BLaER1 (cell line): ENCODE measurements around the gene FOXP1.

Experiments used
- H3K27ac ChIP-seq: shearing (Covaris generic); formaldehyde crosslinking; 2 replicates; pipeline ENCODE4 v1.8.1; 2022
- H3K27me3 ChIP-seq: shearing (Covaris generic); formaldehyde crosslinking; 2 replicates; pipeline ENCODE4 v1.8.1; 2022
- H3K36me3 ChIP-seq: shearing (Covaris generic); formaldehyde crosslinking; 2 replicates; pipeline ENCODE4 v1.8.1; 2022
- H3K4me1 ChIP-seq: shearing (Covaris generic); formaldehyde crosslinking; 2 replicates; pipeline ENCODE4 v1.8.1; 2022
- H3K4me2 ChIP-seq: shearing (Covaris generic); formaldehyde crosslinking; 2 replicates; pipeline ENCODE4 v1.8.1; 2022
- H3K4me3 ChIP-seq: shearing (Covaris generic); formaldehyde crosslinking; 2 replicates; pipeline ENCODE4 v1.8.1; 2022
- H3K9ac ChIP-seq: shearing (Covaris generic); formaldehyde crosslinking; 2 replicates; pipeline ENCODE4 v1.8.1; 2022
- H3K9me3 ChIP-seq: shearing (Covaris generic); formaldehyde crosslinking; 2 replicates; pipeline ENCODE4 v1.8.1; 2022
- H4K20me1 ChIP-seq: shearing (Covaris generic); formaldehyde crosslinking; 2 replicates; pipeline ENCODE4 v1.8.1; 2022
- Cebpa-rat ChIP-seq: shearing (Covaris generic); IDR thresholded peaks from 2 replicates; pipeline ENCODE4 v1.8.1; 2022

Gene FOXP1

DNA sequence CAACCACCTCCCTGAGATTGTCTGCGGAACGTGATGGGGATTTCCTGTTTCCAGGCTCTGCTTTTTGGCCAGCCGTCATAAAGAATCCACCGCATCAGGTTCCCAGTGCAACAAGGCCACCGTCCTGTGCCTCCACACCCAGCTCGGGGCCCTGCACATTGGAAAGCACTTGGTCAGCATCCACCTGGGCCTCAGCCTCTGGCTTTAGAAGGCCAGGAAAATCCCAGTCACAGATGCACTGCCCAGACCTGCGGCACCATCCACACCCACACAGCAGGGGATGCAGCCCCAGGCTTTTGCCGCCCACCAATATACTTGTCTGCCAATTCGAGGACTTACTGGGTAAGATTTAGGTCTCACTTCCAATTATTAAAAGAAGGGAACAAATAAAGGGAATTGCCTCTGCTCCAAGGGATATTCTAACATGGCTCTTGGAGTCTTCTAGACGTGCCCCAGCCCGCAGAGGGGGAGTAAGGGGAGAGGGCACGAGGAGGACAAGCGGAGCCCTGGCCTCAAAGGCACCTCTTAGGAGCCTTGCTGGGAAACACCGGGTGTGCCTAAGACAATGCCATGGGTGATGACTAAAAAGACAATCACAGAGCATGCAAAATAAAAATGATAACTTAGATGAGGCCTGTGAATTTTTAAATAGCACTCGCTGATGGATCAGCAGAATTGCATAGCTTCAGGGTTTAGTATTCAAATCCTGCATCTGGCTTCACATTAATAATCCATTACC lies 169.2 kb downstream of the FOXP1 start:
- Histone ChIP-seq H3K36me3 (no peaks in the 10 kb centered on the region), H3K27ac (no peak overlapping the region), H3K9ac (no peak overlapping the region), H3K4me1 (peaks cover 67% of the 10 kb centered on the region), H3K9me3 (no peaks in the 10 kb centered on the region), H3K4me2 (peak overlapping the region; percentile 65), H3K27me3 (no peaks in the 10 kb centered on the region), H3K4me3 (no peak overlapping the region), H4K20me1 (no peaks in the 10 kb centered on the region)
- TF ChIP-seq Cebpa-rat = no peak

DNA sequence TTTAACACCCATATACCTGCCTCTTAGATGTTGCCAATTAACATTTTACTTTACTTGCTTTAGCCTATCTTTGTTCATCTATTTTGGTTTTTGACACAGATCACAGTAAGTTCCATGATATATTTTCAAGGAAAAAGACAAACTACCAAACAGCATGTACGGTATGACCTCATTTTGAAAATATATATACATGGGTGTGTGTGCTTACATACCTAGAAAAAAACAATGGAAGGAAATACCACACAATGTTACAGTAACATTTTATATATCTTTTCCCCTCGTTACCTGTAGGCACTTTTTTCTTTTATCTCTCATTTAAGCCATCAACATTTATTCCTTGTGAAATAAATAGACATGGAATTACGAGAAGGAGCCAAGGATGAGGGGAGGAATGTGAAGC lies 170.0 kb downstream of the FOXP1 start:
- no peak overlapping the region for H3K9ac ChIP-seq
- no peaks in the 10 kb centered on the region for H4K20me1 ChIP-seq
- no peaks in the 10 kb centered on the region for H3K9me3 ChIP-seq
- no peaks in the 10 kb centered on the region for H3K27me3 ChIP-seq
- H3K4me1 ChIP-seq = peaks cover 75% of the 10 kb centered on the region
- no peaks in the 10 kb centered on the region for H3K36me3 ChIP-seq
- no peak overlapping the region for H3K27ac ChIP-seq
- no peak for TF ChIP-seq Cebpa-rat
- no peak overlapping the region for H3K4me3 ChIP-seq
- H3K4me2 ChIP-seq = peak overlapping the region; percentile 65

DNA sequence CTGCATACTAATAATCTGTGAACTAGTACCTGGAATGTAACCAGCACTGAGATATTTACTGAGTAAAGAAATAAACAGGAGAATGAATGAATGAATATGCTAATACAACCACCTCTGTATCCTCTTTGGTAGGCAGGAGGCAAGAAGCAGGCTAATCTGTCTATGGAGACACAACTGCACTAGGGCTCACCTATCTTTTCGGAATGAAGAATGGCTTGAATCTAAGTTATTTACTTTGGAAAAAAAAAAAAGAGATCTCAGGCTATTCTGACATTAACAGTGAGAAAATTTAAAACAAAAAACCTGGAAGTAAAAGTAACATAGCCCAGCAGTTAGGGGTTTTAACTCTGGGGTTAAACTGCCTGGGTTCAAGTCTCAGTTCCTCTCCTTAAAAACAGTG lies 174.2 kb downstream of the FOXP1 start:
- H3K9me3 ChIP-seq = no peaks in the 10 kb centered on the region
- H3K4me2 ChIP-seq = peak overlapping the region; percentile 14
- H3K27ac ChIP-seq = no peak overlapping the region
- TF ChIP-seq Cebpa-rat = no peak
- H3K27me3 ChIP-seq = no peaks in the 10 kb centered on the region
- H3K4me1 ChIP-seq = peaks cover 56% of the 10 kb centered on the region
- H3K9ac ChIP-seq = no peak overlapping the region
- H3K4me3 ChIP-seq = no peak overlapping the region
- no peaks in the 10 kb centered on the region for H4K20me1 ChIP-seq
- H3K36me3 ChIP-seq = no peaks in the 10 kb centered on the region

DNA sequence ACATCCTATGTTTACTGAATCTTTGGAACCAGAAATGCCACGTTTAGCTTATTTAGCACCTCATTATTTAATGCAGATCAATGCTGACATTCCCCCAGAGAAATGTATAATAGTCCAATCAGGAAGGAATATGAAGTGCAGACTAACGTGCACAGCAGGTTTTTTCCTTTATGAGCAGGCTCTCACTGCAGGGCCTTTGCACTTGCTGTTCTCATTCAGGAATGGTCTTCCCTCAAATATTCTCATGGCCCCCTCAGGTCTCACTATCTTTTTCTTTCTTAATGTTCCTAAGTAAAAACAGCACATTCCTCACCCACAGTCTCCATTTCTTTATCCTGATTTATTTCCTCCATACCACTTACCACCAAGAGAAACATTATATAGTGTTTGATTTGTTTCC lies 174.6 kb downstream of the FOXP1 start:
- no peaks in the 10 kb centered on the region for H3K9me3 ChIP-seq
- no peak overlapping the region for H3K9ac ChIP-seq
- H4K20me1 ChIP-seq = no peaks in the 10 kb centered on the region
- H3K27me3 ChIP-seq = no peaks in the 10 kb centered on the region
- H3K27ac ChIP-seq = no peak overlapping the region
- H3K4me1 ChIP-seq = peaks cover 51% of the 10 kb centered on the region
- H3K4me3 ChIP-seq = no peak overlapping the region
- no peaks in the 10 kb centered on the region for H3K36me3 ChIP-seq
- peak overlapping the region; percentile 82 for H3K4me2 ChIP-seq
- no peak for TF ChIP-seq Cebpa-rat

DNA sequence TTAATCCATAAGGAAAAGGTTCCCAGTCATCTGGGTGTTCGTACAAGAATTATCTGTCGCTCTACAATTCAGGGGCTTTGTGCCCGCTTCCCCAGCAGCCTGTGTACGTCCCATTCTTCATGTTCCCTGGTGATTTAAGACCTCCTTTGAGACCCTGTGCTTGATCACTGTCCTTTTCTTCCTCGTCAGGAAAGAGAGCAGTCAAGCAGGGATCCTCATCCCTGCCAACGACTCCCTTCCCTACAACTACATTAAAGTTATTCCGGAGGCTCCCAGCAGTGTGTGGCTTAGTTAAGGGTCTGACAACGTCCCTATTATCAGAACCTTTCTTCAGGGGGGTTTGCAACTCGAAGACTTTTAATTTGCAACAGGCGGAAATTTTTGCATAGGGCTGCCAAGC lies 175.7 kb downstream of the FOXP1 start:
- Histone ChIP-seq H3K27ac (peak overlapping the region; percentile 5; the same call in 1 of the 2 replicates), H3K9ac (peak overlapping the region; percentile 44), H3K9me3 (no peaks in the 10 kb centered on the region), H3K27me3 (no peaks in the 10 kb centered on the region), H4K20me1 (no peaks in the 10 kb centered on the region), H3K4me1 (peaks cover 51% of the 10 kb centered on the region), H3K4me2 (peak overlapping the region; percentile 82), H3K36me3 (no peaks in the 10 kb centered on the region), H3K4me3 (peak overlapping the region; percentile 40)
- no peak for TF ChIP-seq Cebpa-rat

DNA sequence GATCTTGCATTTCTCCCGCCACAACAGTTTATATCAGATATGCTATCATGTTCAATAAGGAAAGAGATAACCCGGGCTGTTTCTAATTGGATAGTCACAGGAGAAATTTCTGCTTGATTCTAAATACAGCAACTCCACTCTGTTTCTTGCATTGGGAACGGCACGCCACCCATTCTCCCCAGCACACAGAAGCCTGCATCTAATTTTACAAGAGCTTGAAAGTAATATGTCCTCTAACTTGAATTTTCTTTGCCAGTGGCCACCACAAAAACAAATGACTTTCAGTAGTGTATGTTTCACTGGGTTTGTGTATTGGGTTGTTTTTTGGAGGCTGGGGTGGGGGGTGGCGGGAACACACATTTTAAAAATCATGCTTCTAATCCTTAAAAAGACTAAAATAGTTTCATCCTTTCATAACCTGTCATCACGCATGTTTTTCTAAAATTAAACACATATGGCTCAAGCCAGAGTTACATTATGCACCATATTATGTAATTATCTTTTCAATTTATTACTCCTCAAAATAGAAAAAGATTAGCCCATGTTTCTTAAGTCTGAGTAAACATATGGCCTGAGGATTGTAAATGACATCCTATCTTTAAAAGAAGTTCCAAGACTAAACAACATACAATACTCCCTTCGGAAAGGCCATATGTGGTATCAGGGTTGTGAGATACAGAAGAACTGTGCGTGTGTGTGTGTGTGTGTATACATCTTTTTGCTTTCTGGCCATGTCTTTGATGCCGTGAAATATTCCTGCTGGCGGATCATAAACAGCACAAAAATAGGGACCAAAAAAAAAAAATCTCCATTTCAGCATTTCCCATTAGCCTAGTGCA lies 176.3 kb downstream of the FOXP1 start:
- peak overlapping the region; percentile 82 for H3K4me2 ChIP-seq
- H3K27me3 ChIP-seq = no peaks in the 10 kb centered on the region
- H3K4me3 ChIP-seq = peak overlapping the region; percentile 40
- peaks cover 57% of the 10 kb centered on the region for H3K4me1 ChIP-seq
- H4K20me1 ChIP-seq = no peaks in the 10 kb centered on the region
- H3K9me3 ChIP-seq = no peaks in the 10 kb centered on the region
- no peaks in the 10 kb centered on the region for H3K36me3 ChIP-seq
- TF ChIP-seq Cebpa-rat = no peak
- peak overlapping the region; percentile 44; the same call in 1 of the 2 replicates for H3K9ac ChIP-seq
- peak overlapping the region; percentile 5; the same call in 1 of the 2 replicates for H3K27ac ChIP-seq

DNA sequence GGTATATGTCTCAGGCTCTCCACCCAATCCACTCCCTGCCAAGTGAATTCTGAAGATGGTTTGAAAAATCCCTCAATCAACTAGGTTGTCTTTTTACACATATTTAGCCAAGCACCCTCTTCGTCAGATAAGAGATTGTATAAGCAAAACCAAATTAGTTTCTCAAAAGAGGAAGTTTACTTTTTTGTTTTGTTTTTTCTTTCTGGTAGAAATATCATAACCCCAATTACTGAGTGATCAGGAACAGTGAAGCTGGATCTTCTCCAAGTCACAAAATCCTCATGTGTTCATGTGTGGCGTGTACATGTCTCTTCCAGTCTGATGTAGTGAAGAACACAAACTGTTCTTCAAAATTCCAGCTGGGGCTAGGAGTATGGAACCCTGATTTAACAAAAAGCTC lies 180.6 kb downstream of the FOXP1 start:
- peak overlapping the region; percentile 48 for H3K4me2 ChIP-seq
- H3K4me1 ChIP-seq = peaks cover 48% of the 10 kb centered on the region
- no peak overlapping the region for H3K4me3 ChIP-seq
- TF ChIP-seq Cebpa-rat = no peak
- H4K20me1 ChIP-seq = no peaks in the 10 kb centered on the region
- H3K9me3 ChIP-seq = no peaks in the 10 kb centered on the region
- H3K27ac ChIP-seq = no peak overlapping the region
- H3K9ac ChIP-seq = no peak overlapping the region
- H3K27me3 ChIP-seq = no peaks in the 10 kb centered on the region
- no peaks in the 10 kb centered on the region for H3K36me3 ChIP-seq

DNA sequence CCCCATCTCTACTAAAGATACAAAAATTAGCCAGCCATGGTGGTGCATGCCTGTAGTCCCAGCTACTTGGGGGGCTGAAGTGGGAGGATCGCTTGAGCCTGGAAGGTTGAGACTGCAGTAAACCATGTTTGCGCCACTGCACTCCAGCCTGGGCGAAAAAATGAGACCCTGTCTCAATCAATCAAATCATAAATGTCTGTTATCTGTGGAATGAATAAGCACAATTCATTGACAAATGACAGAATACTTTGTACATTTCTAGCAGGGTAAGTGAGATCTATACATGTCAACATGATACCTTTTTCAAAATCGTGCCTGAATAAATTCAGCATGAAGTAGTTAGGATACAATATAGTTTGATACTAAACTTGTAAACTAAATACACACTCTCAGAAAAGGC lies 181.2 kb downstream of the FOXP1 start:
- Histone ChIP-seq H3K4me2 (peak overlapping the region; percentile 48; the same call in 1 of the 2 replicates), H3K36me3 (no peaks in the 10 kb centered on the region), H3K4me1 (peaks cover 47% of the 10 kb centered on the region)

DNA sequence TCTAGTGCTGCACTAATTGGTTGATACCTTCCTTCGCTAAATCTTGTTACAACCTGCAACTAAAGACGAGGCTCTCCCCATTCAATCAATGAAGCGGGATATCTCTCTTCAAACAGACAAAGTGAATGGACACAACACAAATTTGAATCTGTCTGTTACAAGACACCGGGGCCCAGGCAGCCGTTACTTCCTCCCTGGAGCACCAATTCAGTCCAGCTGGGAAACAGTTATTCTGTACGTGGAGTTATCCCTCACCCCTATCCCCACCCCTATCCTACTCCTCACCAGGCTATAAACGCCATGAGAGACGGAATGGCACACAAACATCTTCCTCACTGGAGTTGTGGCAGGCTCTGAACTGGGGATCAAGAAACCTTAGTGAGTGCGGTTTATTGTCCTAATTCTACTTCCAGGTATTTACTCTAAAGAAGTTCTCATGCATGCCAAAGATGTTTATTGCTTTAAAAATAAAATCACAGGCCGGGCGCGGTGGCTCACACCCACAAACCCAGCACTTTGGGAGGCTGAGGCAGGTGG lies 181.8 kb downstream of the FOXP1 start:
- Histone ChIP-seq H3K9me3 (no peaks in the 10 kb centered on the region), H3K4me1 (peaks cover 42% of the 10 kb centered on the region), H3K27me3 (no peaks in the 10 kb centered on the region), H3K4me2 (peak overlapping the region; percentile 48), H4K20me1 (no peaks in the 10 kb centered on the region), H3K9ac (no peak overlapping the region), H3K4me3 (no peak overlapping the region), H3K27ac (no peak overlapping the region), H3K36me3 (no peaks in the 10 kb centered on the region)
- TF ChIP-seq Cebpa-rat = no peak

More for the DNA sequence above, 181.2 kb downstream of the FOXP1 start:
- H3K27me3 ChIP-seq = no peaks in the 10 kb centered on the region
- no peaks in the 10 kb centered on the region for H3K9me3 ChIP-seq
- no peak for TF ChIP-seq Cebpa-rat
- no peak overlapping the region for H3K4me3 ChIP-seq
- no peak overlapping the region for H3K27ac ChIP-seq
- no peak overlapping the region for H3K9ac ChIP-seq
- H4K20me1 ChIP-seq = no peaks in the 10 kb centered on the region

DNA sequence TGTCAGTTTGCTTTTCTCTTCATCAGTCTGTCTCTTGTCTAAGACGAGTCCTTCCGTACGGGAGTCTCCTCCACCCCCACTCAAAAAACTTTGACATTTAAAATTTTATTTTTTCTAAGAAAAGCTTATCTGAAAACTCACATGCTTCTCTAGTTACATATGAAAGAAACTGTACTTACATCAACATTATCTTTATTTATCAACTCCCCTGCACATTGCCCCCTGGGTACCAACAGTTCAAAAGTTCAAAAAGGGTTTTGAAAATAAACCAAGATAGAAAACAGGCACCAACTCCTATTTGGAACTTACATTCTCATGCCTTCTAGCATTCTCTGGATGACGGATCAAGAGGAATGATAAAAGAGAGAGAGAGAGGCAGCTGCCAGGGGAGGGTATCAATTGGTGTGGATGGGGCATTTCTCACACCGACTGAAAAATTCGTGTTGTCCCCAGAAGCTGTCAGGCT lies 182.5 kb downstream of the FOXP1 start:
- Histone ChIP-seq H3K4me1 (peaks cover 44% of the 10 kb centered on the region), H3K36me3 (no peaks in the 10 kb centered on the region), H3K9ac (no peak overlapping the region), H3K27me3 (no peaks in the 10 kb centered on the region), H3K4me2 (peak overlapping the region; percentile 48), H3K27ac (no peak overlapping the region), H4K20me1 (no peaks in the 10 kb centered on the region), H3K9me3 (no peaks in the 10 kb centered on the region), H3K4me3 (no peak overlapping the region)
- no peak for TF ChIP-seq Cebpa-rat
